GM19395 (cell line): ENCODE measurements around the gene GJD4.

Source experiments
- ATAC-seq: cut with Tn5 transposase; IDR thresholded peaks from one replicate; pipeline ENCODE4 v1.9.1; 2021; ENCODE audit warnings: mild to moderate bottlenecking, moderate library complexity; ENCODE audit not compliant: unreplicated experiment

The GJD4 gene

GRCh38 chr10:35613107-35613440, 7.9 kb downstream of the GJD4 start:
- ATAC-seq = no peak

- ATAC-seq = no peak
These were observed 8.6 kb downstream of the GJD4 start for GRCh38 chr10:35613597-35614226.

DNA sequence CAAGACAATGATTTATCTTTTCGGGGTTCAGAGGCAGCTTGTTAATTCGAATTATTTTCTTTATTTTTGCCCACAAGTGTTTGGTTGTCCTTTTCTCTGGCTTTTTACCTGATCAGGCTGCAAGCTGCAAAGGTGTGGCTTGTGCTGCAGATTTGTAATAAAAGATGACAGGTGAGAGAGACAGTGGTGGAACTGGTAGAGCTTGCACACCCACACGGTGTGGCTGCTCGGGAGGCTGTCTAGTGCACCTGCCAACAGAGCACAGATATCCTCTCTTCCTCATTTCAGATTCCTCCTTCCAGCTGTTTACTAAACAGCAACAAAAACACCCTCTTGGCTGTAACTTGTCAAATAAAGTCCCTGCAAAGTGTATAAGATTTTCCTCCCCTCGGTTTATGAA, 9.2 kb downstream of the GJD4 start:
- no peak for ATAC-seq

DNA sequence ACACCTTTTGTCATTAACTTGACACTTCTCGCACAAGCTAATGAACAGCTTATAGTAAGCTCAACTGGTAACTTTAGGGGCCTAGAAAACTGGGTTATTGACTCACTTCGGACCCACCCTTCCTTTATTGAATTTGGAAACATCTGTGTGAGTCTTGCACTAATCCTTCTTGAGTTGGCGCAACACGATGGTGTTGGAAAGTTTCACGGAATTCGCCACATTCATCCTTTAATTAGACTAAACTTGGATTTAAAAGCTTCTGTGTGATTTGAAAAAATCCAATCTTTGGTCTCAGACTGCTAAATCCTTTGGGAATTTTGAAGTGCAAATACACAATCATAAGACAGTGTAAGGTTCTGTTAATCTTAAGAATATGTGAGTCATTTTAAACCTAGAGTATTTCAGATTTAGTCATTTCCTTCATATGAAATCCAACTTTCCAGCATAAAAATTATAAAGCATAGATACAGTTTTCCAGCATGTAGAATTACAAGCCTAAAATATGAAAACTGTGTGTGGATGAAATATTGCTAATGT, 21.9 kb downstream of the GJD4 start:
- no peak for ATAC-seq

- ATAC-seq = no peak
These were observed 26.3 kb downstream of the GJD4 start for GRCh38 chr10:35631404-35631803.

GRCh38 chr10:35632027-35632426, 26.9 kb downstream of the GJD4 start:
- ATAC-seq = no peak

GRCh38 chr10:35633006-35633980, 28.2 kb downstream of the GJD4 start:
- no peak for ATAC-seq

DNA sequence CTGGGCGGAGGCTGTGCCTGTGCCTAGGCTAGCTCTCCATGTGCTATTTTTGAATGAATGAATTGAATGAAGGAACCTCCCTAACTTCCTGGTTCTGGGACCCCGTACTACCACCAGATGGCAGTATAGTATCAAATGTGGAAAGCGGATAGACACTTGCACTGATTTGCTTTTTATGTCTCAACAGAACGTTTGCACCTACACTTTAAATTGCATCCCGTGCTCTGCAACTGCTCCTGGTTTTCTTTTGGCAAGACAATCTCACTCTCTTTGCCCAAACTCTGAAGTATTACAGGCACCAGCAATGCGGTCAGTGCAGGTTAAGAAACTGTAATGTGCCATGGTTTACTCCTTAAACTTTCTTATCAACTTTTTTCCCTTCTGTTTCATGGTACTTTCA, 30.4 kb downstream of the GJD4 start:
- peak; percentile 80 for ATAC-seq

DNA sequence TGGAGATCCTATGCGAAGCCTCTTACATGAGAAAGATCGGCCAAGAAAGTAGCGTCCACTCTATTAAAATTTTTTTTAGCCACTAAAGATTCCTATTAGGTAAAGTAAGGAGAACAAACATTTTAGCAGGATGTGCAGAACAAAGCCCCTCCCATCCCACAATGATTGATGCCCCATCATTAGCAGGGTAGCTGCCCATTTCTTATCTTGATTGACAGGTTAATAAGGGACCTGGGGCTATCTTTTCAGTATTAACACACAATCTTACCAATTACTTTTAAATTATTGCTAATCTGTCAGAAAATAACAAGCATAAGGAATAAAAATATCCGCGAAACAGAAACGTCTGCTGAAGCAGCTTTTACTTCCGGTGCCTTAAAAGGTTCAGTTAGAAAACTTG, 31.8 kb downstream of the GJD4 start:
- no peak for ATAC-seq

DNA sequence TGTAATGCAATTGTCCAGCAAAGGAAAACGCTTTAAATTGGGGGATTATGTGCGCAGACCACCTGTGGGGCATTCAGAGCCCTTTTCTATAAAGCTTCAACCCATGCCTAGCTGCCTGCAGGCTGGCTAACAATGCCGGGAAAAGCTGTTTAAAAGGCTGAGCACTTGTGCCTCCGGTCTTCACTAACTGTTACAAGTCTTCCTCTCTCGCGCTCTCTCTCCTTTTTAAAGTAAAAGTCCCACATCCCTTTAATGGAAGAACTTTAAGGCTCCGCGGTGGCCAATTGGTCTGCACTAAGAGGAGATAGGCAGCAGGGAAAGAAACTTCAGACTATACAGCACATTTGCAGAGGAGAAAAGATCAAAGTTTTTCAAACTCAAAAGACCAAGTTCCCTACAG, 32.3 kb downstream of the GJD4 start:
- ATAC-seq = no peak

DNA sequence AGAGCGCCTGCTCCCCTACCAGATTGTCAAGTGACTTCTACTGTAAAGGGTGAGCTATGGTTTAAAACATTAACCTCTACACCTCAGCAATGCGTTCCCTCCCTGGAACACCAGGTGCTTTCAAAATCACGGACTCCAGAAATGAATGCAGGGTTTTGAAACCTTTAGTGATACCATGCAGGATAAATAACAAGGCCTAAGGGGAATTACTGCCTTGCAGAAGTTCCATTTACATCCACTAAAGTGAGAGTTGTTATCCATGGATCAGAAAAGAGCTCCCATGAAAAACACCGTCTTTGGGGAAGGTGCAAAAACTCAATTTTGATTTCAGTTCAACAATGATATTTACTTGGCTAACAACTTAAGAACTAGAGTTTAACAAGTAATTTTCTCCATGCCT, 33.0 kb downstream of the GJD4 start:
- ATAC-seq = no peak

DNA sequence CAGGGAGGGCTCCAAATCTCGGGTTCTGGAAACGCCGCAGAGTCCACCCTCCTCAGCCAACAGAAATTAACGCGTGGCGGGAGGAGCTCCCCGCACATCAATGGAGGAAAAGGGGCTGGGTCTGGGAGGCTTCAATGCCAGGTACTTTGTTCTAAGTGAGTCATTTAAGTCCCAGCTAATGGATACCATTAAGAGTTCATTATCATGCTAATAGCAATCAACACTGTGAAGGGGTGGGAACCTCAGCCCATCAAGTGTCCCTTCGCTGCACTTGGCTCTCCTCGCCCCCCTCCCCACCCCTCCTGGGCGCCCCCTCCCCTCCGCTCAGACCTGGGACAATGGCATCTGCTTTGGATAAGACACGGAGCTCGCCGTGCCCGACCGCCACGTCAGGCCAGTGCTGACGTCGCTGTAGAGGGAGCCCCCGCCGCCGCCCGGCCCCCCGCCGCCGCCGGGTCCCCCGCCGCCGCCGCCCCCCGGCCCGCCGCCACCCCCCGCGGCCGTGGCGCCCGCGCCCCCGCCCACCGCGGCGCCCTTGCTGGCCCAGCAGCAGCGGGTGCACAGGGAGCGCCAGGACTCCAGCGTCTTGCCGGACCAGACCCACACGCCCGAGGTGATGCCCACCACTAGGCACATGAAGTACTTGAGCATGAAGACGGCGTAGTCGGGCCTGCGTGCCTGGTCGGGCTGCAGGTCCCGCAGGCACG, 34.0 kb downstream of the GJD4 start:
- ATAC-seq = no peak

- no peak for ATAC-seq
These were observed 34.7 kb downstream of the GJD4 start for GRCh38 chr10:35639728-35640401.

GRCh38 chr10:35640474-35640873, 35.3 kb downstream of the GJD4 start:
- ATAC-seq = peak; percentile 8

GRCh38 chr10:35640951-35641675, 36.0 kb downstream of the GJD4 start:
- ATAC-seq = peak; percentile 43

DNA sequence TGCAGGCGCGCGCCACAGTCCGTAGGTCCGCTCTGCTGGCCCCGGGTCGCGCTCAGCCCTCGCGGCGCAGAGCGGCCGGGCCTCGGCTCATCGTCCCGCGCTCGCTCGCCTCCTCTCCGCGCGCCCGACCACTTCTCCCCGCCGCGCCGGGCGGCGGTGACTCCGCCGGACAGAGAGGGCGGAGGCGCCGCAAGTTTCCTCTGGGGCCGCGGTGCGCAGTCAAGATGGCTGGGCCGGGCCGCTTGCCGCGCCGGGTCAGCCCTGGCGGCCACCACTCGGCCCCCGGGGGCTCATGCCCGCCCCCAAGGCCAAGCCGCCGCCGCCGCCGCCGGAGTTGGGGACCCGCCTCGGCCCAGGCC, 36.5 kb downstream of the GJD4 start:
- ATAC-seq = peak; percentile 31

- peak; percentile 89 for ATAC-seq
These were observed 37.1 kb downstream of the GJD4 start, which contains the start of gene FZD8 for GRCh38 chr10:35642035-35642792. TSS of gene FZD8 (minus strand) at chr10:35642296. CDS start at chr10:35641429, 867 bp downstream.

- no peak for ATAC-seq
These were observed 37.6 kb downstream of the GJD4 start for GRCh38 chr10:35642793-35643114.

DNA sequence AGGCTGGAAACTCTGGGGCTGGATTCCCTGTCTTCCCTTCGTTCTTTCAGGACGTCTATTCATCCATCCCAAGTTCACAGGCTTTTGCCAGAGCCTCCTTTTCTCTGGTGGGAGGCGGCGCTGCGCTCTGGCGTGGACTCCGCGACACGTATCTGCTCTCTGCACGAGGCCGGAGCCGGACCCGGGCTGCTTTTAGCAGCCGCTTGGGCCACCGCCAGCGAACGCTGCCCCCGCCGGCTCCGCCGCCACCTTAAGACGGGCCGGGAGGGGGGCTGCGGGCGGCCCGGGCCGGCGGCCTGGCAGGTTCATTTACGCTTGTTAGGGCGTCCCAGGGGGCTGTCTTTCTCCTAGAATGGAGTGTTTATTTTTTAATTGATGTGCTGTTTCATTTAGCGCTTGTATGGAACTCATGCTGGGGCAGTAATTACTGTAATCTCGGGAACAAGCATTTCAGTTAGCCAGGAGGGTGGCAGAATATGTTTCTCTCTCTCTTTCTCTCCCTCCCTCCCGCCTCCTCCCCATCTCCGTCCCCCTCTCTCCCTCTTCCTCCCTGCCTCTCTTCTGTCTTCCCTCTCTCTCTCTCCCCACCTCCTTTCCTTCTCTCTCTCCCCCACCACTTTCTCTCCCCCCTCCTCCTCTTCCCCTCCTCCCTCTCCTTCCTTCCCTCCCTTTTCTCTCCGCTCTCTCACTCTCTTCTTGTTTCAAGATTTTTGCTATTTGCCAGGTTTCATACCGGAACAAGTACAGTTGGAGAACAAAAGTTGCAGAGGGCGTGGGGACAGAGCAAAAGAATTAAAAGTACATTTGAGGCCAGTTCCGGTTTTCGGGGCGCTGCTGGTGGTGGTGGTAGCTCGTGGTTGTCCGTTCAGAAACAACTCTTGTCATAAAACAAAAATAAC, 38.3 kb downstream of the GJD4 start:
- ATAC-seq = no peak
